Measurements from ENCODE around the gene MRPL14. TPM values are rescaled to one million over a fixed set of nuclear protein-coding genes. Genes with fewer than 3 reads are reported as not detected.

Gene MRPL14
- total and polyA plus RNA-seq, 9 of the 15 experiments (the other 6 are each of a cell fraction or from before 2014, with no cell fraction given): 126 to 424 (median 165) TPM

DNA sequence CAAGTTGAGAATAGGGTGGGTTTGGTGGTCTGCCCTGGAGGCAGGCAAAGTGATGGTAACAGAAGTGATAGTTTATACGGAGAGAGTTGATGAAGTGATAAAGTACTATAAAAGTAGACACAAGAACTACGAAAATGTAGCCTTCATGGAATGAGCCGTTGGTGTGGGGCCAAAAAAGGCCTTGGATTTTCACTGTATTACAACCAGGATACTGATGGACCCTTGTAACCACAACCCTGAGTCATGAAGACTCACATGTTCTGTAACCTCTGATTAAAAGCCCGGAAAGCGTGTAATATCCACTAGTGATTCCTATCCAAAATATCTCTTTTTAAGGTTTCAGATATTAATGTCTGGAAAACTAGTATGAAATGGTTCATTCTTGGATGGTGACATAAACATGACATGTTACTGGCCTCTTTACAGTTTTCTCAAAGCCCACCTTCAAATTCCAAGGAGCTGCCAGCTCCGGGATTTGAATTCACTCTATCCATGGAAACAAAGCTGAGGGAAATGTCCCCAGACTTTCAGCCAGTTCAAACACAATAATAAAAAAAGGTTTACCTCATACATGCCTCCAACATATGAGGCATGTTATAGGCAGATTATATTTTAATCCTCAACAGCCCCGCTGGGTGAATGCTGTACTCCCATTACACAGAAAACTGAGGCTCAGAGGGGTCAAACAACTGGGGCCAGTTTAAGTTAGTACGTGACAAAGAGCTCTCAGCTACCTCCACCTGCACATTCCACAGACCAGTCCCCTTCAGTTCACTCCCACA lies 55.4 kb downstream of the MRPL14 start (continued):
- no peak for TF ChIP-seq CHD1 (IDR thresholded peaks at IDR 0.05; ENCODE audit: low read length)
- no peak for TF ChIP-seq MTF1 (CRISPR knock-in tag; IDR thresholded peaks at IDR 0.05; ENCODE audit: borderline replicate concordance)
- TF ChIP-seq SMARCA5 (IDR thresholded peaks at IDR 0.05): 0 out of 2 replicates have a peak, but pooled peaks have one; percentile 43
- TF ChIP-seq RFX7 (CRISPR knock-in tag; IDR thresholded peaks at IDR 0.05): no peak
- TF ChIP-seq SMARCA4 (IDR thresholded peaks at IDR 0.05): peak; percentile 28; the same call in 1 of the 2 replicates
- peak; percentile 25 to 35; a peak in 2 of 4 replicates for TF ChIP-seq RCOR1 (IDR thresholded peaks at IDR 0.05; ENCODE audit: borderline replicate concordance in 1 of 2, low read depth in 2 of 2, low read length in 2 of 2)
- TF ChIP-seq NFIC (IDR thresholded peaks at IDR 0.05): peak; percentile 24; the same call in 1 of the 2 replicates
- TF ChIP-seq ESRRA (IDR thresholded peaks at IDR 0.05; ENCODE audit: borderline replicate concordance, low read depth): peak; percentile 64
- peak; percentile 79; the same call in 1 of the 2 replicates for TF ChIP-seq HEY1 (CRISPR knock-in tag; IDR thresholded peaks at IDR 0.05; ENCODE audit: borderline replicate concordance)
- TF ChIP-seq PCBP1 (IDR thresholded peaks at IDR 0.05; ENCODE audit: low read depth, low read length, poor library complexity, severe bottlenecking): no peak
- TF ChIP-seq BRCA1 (IDR thresholded peaks at IDR 0.05): no peak
- TF ChIP-seq BRCA1 (CRISPR knock-in tag; IDR thresholded peaks at IDR 0.05): no peak
- 0 out of 2 replicates have a peak, but pooled peaks have one; percentile 16 for TF ChIP-seq ZNF445 (CRISPR knock-in tag; IDR thresholded peaks at IDR 0.05; ENCODE audit: low read depth)
- no peak for TF ChIP-seq POLR2H (tag; IDR thresholded peaks at IDR 0.05; ENCODE audit: low read depth)
- TF ChIP-seq EP400 (IDR thresholded peaks at IDR 0.05): 0 out of 2 replicates have a peak, but pooled peaks have one; percentile 19
- TF ChIP-seq, protein P1, sequence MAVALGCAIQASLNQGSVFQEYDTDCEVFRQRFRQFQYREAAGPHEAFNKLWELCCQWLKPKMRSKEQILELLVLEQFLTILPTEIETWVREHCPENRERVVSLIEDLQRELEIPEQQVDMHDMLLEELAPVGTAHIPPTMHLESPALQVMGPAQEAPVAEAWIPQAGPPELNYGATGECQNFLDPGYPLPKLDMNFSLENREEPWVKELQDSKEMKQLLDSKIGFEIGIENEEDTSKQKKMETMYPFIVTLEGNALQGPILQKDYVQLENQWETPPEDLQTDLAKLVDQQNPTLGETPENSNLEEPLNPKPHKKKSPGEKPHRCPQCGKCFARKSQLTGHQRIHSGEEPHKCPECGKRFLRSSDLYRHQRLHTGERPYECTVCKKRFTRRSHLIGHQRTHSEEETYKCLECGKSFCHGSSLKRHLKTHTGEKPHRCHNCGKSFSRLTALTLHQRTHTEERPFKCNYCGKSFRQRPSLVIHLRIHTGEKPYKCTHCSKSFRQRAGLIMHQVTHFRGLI (CRISPR knock-in tag; IDR thresholded peaks at IDR 0.05): no peak
- no peak for TF ChIP-seq E4F1 (CRISPR knock-in tag; IDR thresholded peaks at IDR 0.05; ENCODE audit: borderline replicate concordance)
- peak; percentile 12; the same call in 1 of the 2 replicates for TF ChIP-seq ELF1 (tag; IDR thresholded peaks at IDR 0.05)
- TF ChIP-seq ZNF589 (CRISPR knock-in tag; IDR thresholded peaks at IDR 0.05; ENCODE audit: low read depth): no peak; the same call in 1 of the 2 replicates
- TF ChIP-seq TOE1 (IDR thresholded peaks at IDR 0.05; ENCODE audit: borderline replicate concordance): no peak
- TF ChIP-seq TOE1 (CRISPR knock-in tag; IDR thresholded peaks at IDR 0.05; ENCODE audit: borderline replicate concordance, low read depth): no peak
- TF ChIP-seq U2AF1 (optimal IDR thresholded peaks at IDR 0.05; ENCODE audit: low read depth, low read length): no peak
- TF ChIP-seq ZNF121 (CRISPR knock-in tag; conservative IDR thresholded peaks at IDR 0.05): peak; percentile 96
- TF ChIP-seq CSDE1 (IDR thresholded peaks at IDR 0.05): no peak
- TF ChIP-seq ZKSCAN3 (CRISPR knock-in tag; IDR thresholded peaks at IDR 0.05): no peak
- TF ChIP-seq SRF (CRISPR knock-in tag; IDR thresholded peaks at IDR 0.05): no peak
- no peak for TF ChIP-seq ZNF24 (IDR thresholded peaks at IDR 0.05)

All from K562 (cell line).